NCI-H2196 (cell line): ENCODE results near the gene ZSCAN31.
"Not testable (repeated sequence)": the region's sequence is repeated elsewhere in the genome, so short reads cannot be mapped to it uniquely, and the experiment has no call there.

Experiments used
- DNase-seq: peaks from one replicate; lab custom pipeline; 2025; ENCODE audit not compliant: unreplicated experiment; lab: John Stamatoyannopoulos, UW

Gene ZSCAN31

GRCh38 chr6:28335564-28336283, at the start of gene ZSCAN31:
Gene ZSCAN31, minus strand, starts transcription at chr6:28336148. Its CDS starts 6,465 bp downstream, at chr6:28329683.
- peak; percentile 82 for DNase-seq

- no peak for DNase-seq
These were observed 48.2 kb upstream of the ZSCAN31 start for GRCh38 chr6:28384143-28384533.

DNA sequence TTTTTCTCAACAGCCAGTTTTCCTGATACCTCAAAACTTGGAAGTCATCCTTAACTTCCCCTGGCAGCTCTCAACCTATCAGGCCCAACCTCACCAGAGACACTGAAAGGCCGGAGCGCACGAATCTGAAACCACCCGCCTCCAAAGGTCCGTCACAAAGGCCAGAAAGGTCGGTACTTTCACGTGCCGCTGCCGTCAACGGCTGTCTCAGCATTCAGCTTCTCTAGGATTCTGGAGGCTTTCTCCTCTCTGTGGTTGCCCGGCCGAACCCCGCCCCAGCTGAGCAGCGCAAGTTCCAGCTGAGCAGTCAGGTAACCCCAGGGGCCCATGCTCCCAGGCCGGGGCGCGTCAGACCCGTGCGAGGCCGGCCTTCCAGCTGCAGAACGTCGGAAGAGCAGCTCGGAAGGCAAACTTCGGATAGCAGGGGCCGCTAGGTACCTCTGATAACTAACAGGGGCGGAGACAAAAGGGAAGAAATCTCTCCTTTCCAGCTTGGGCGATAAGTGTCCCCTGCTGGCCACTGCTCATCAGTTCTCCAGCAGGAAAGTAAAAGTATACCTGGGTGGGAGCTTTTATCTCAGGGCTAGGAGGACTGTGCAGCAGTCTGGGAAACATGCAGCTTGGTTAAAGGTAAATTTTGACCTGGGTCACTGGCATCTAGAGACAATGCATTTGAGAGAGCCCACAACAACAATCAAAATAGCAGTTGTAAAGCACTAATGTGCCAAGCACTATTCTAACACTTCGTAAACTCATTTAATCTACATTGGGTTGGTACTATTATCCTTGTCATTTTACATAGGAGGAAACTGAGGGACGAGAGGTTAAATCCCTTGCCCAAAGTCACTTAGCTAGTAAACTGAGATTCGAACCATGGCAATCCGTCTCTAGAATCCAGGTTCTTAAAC, 47.5 kb upstream of the ZSCAN31 start:
- DNase-seq = peak; percentile 95

DNA sequence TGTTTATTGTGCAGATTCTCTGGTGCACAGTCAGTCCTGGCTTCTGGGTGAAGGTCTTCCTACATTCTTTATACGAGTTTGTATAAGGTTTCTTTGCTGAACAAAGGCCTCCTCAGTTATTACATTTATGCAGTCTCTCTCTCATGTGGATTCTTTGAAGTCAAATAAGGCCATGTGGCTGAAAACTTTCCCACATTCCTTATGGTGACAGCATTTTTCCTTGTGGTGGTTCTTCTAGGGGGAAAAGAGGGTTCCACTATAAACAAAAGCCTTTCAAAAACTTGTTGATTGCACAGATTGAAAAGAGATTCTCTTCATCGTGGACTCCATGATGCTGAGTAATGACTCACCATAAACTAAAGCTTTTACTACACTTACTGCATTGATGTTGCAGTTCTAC, 44.4 kb upstream of the ZSCAN31 start:
- no peak for DNase-seq

DNA sequence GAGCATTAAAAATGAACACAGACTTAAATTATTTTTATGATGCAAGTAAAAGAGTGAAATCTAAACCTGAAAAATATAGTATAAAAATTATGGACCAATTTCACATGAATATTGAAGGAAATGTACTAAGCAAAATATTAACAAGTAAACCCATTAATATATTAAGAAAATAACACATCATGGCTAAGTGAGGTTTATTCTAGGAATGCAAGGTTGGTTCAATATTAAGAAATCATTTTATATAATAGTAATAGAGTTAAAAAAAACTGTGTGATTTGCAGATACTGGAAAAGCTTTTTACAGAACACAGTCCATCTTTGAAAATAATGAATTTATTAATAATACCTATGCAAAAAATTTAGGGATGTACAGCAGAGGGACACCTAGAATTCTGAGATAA, 42.7 kb upstream of the ZSCAN31 start:
- DNase-seq = no peak

- DNase-seq = no peak
These were observed 41.9 kb upstream of the ZSCAN31 start for GRCh38 chr6:28377879-28378278.

DNA sequence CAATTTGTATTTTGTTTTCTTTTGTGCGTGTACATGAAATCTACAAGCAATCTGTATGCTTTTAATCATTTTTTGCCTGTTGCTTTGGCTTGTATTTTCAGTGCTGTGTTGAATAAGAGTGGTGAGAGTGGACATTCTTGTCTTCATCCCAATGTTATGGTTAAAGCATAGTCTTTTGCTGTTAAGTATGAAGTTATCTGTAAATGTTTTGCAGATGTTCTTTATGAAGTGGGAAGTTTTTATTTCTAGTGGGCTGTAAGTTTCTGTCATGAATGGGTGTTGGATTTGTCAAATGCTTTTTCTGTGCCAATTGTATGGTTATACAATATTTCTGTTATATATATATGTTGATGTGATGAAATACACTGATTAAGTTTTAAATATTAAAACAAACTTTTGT, 38.0 kb upstream of the ZSCAN31 start:
- no peak for DNase-seq

DNA sequence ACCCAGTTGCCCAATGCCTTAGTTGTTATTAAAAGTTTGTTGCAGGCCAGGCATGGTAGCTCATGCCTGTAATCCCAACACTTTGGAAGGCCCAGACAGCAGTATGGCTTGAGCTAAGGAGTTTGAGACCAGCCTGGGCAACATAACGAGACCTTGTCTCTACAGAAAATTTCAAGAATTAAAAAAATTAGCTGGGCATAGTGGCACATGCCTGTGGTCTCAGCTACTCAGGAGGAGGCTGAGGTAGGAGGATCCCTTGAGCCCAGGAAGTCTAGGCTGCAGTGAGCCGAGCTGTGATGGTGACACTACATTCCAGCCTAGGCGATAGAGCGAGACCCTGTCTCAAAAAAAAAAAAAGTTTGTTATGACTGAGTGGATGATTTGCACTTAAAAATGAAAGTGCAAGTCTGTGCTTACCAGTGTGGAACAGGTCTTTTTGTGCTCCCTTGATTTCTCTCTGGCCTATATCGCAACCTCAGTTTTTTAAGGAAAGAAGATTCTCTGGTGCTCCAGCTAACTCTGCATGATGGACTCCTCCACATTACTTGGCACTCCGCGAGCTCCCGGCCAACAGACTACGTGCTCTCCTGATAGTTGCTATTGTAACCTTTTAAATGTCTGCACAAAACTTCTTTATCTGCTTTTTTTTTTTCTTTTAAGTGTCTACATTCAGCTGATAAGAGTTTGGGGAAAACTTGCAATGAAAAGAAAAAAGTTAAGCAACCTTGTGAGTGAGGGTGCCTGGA, 35.9 kb upstream of the ZSCAN31 start:
- no peak for DNase-seq

GRCh38 chr6:28371280-28371679, 35.3 kb upstream of the ZSCAN31 start:
- no peak for DNase-seq

DNA sequence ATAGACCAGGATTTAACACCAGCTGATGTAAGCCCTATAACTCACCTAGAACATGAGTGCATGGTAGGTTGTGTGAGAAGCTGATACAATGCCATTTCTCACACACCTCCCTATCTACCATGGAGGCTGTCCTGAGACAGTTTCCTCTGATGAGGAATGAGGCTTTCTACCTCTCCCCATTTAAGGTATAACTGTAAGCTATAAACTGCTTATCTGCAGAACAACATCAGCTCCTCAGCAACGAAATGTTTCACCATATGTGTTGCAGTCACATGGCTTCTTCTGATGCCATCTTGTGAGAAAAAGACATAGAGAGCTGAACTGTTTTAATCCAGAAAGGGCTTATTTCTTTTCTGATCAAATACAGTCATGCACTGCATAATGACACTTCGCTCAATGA, 34.5 kb upstream of the ZSCAN31 start:
- DNase-seq = no peak

DNA sequence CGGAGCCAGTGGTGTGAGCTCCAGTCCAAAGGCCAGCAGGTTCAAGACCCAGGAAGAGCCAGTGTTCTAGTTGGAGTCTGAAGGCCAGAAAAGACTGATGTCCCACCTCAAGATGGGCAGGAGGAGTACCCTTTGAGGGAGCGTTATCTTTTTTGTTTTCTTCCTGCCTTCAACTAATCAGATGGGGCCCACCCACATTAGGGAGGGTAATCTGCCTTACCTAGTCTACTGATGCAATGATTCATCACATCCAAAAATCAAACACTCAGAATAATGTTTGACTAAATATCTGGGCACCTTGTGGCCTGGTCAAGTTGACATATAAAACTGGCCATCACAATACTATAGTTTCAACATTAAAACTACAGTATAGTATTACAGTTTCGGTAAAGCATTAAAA, 33.5 kb upstream of the ZSCAN31 start:
- no peak for DNase-seq

DNA sequence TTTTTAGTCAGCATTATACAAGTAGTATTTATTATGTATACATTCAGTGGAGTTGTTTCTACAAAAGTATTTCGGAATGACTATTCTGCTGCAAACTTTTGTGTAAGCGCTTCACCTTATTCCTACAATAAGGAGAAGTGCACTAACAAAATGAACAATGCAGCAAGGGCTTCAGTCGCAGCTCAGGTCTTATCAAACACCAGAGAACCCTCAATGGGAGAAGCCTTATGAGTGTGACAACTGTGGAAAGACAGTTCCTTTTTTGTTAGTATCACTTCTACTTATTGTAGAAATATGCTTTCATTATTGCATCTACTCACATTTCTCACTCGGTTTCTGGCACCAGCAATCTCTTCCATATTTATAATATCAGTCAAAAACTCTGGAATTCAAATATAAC, 32.6 kb upstream of the ZSCAN31 start:
- DNase-seq = no peak

DNA sequence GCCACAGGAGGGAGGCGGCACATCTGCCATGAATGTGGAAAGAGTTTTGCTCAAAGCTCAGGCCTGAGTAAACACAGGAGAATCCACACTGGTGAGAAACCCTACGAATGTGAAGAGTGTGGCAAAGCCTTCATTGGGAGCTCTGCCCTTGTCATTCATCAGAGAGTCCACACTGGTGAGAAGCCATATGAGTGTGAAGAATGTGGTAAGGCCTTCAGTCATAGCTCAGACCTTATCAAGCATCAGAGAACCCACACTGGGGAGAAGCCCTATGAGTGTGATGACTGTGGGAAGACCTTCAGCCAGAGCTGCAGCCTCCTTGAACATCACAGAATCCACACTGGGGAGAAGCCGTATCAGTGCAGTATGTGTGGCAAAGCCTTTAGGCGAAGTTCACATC, 29.6 kb upstream of the ZSCAN31 start:
- DNase-seq = not testable (repeated sequence)

GRCh38 chr6:28360961-28361360, 25.0 kb upstream of the ZSCAN31 start:
- DNase-seq = no peak

DNA sequence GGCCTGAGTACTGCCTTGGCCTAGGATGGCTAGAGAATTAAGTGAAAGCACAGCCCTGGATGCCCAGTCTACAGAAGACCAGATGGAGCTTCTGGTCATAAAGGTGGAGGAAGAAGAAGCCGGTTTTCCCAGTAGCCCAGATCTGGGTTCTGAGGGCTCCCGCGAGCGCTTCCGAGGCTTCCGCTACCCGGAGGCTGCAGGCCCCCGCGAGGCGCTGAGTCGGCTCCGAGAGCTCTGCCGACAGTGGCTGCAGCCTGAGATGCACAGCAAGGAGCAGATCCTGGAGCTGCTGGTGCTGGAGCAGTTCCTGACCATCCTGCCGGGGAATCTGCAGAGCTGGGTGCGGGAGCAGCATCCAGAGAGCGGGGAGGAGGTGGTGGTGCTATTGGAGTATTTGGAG, 23.6 kb upstream of the ZSCAN31 start:
- DNase-seq = not testable (repeated sequence)

DNA sequence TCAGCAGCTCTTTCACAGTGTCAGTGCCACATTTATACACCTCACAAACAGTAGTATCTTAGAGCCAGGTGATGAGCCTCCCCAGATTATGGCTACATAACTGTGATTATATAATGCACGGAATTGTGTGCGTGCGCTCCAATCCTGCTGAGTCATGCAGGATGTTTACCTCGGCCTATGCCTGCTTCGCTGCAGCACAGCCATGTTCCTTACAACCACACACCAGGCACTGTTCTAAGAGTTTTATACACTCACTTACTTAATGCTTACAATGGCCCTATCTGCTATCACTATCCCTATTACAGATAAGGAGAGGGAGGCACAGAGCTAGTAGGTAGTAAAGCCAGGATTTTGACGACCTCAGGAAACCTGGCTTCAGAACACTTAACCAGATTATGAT, 21.1 kb upstream of the ZSCAN31 start:
- DNase-seq = no peak

GRCh38 chr6:28356666-28357020, 20.7 kb upstream of the ZSCAN31 start:
- DNase-seq = no peak

DNA sequence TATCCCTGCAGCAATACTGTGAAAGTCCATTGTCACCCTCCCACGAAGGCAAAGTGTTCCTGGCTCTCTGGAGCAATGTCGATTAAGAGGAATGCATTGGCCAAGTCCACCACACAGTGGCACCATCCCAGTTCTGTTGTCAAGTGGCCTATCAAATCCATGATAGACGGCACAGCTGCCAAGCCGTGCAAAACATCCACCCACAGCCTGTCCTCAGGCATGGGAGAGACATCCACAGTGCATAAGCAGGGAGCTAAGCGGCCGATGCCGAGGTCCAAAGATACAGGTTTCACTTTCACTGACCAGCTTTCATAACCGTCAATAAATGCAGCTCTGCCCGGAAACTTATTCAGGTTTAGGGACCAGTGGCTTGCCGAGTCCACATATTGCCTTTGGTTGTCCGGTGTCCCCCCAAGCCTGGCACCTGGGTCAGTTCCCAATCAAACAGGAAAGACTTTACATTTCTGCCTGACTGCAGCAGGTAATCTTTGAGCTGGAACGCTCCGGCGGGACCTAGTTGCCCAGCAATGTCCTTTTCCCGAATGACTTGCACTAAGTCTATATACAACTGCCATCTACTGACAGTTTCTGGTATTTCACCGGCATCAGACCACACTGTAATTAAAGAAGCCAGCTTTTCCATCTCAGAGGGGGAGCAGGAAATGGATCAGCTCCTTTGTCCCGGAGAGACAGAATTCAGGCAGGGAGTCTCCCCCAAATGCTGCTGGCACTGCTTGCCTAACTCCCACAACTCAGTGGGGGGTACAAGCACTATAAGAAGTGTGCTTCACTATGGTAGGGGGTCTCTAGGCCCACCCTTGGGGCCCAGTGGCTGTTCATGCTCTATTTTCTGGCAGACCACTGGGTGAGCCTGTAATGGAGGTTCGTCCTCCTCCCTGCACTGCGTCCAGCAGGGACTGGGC, 20.1 kb upstream of the ZSCAN31 start:
- peak; percentile 91 for DNase-seq

- no peak for DNase-seq
These were observed 19.0 kb upstream of the ZSCAN31 start for GRCh38 chr6:28354688-28355554.
